Keratinocyte (primary cell): ENCODE data around the gene HERC2. TPM values are rescaled to one million over a fixed set of nuclear protein-coding genes. Genes with fewer than 3 reads are reported as not detected.

Experiments
- DNase-seq: peaks from one replicate; pipeline ENCODE4 v3.0.0-alpha.2; 2011; ENCODE audit warnings: low read depth, missing footprints, low spot score
- FAIRE-seq: peaks from 2 replicates; lab custom pipeline; 2011; peaks lifted over from hg19 to GRCh38; lab: Jason Lieb, UNC
- H2AFZ ChIP-seq: 2 replicates; pipeline ENCODE4 v1.6.0; 2012; ENCODE audit warnings: low read length, control low read depth, inconsistent platforms; ENCODE audit not compliant: control insufficient read depth
- H3K27ac ChIP-seq: 2 replicates; pipeline ENCODE4 v1.5.1; 2011; ENCODE audit warnings: low read length; ENCODE audit not compliant: control insufficient read depth, insufficient read depth
- H3K27me3 ChIP-seq: 3 replicates; pipeline ENCODE4 v1.6.0; 2011; ENCODE audit warnings: low read length; ENCODE audit not compliant: control insufficient read depth, insufficient read depth; ENCODE audit errors: extremely low read depth
- H3K36me3 ChIP-seq, 2 experiments: 2 replicates in 1 of 2; 3 replicates in 1 of 2; pipeline ENCODE4 v1.5.1; 2011; ENCODE audit warnings: low read length in 2 of 2, mild to moderate bottlenecking in 1 of 2; ENCODE audit not compliant: control insufficient read depth in 2 of 2, insufficient read depth in 2 of 2; ENCODE audit errors: extremely low read depth in 1 of 2
- H3K4me1 ChIP-seq: 3 replicates; pipeline ENCODE4 v1.5.1; 2011; ENCODE audit warnings: low read length; ENCODE audit not compliant: control insufficient read depth, insufficient read depth; ENCODE audit errors: extremely low read depth
- H3K4me2 ChIP-seq: 3 replicates; pipeline ENCODE4 v1.6.0; 2011; ENCODE audit warnings: low read depth, low read length; ENCODE audit not compliant: control insufficient read depth, insufficient read depth; ENCODE audit errors: extremely low read depth
- H3K4me3 ChIP-seq, 3 experiments: fragments of 200-600 bp in 1 of 3; sonication (generic) in 1 of 3; 2 replicates in 2 of 3; 3 replicates in 1 of 3; pipeline ENCODE4 v1.5.1; 2011 to 2016; ENCODE audit warnings: low read length in 3 of 3, mild to moderate bottlenecking in 3 of 3, control low read depth in 2 of 3, inconsistent platforms in 1 of 3, low read depth in 1 of 3, mixed read lengths in 1 of 3, mixed run types in 1 of 3, moderate library complexity in 1 of 3; ENCODE audit not compliant: control insufficient read depth in 2 of 3, insufficient read depth in 2 of 3; ENCODE audit errors: extremely low read depth in 1 of 3
- H3K79me2 ChIP-seq: 2 replicates; pipeline ENCODE4 v1.6.0; 2012; ENCODE audit warnings: low read length; ENCODE audit not compliant: control insufficient read depth, insufficient read depth
- H3K9ac ChIP-seq: 3 replicates; pipeline ENCODE4 v1.6.0; 2011; ENCODE audit warnings: low read length; ENCODE audit not compliant: control insufficient read depth, insufficient read depth; ENCODE audit errors: extremely low read depth
- H3K9me1 ChIP-seq: 3 replicates; pipeline ENCODE4 v1.6.0; 2011; ENCODE audit warnings: low read length; ENCODE audit not compliant: control insufficient read depth, insufficient read depth; ENCODE audit errors: extremely low read depth
- H3K9me3 ChIP-seq: 2 replicates; pipeline ENCODE4 v1.5.1; 2012; ENCODE audit warnings: low read depth, low read length; ENCODE audit not compliant: control insufficient read depth
- H4K20me1 ChIP-seq: 3 replicates; pipeline ENCODE4 v1.6.0; 2011; ENCODE audit warnings: low read length; ENCODE audit not compliant: control insufficient read depth, insufficient read depth; ENCODE audit errors: extremely low read depth
- CTCF ChIP-seq, 3 experiments: IDR thresholded peaks in 1 of 3; conservative IDR thresholded peaks in 1 of 3; optimal IDR thresholded peaks in 1 of 3; 2 replicates in 2 of 3; 3 replicates in 1 of 3; pipeline versions ENCODE3 to v1.5.1; 2011; ENCODE audit warnings: low read length in 3 of 3, mild to moderate bottlenecking in 3 of 3, moderate library complexity in 2 of 3, control low read depth in 1 of 3, inconsistent platforms in 1 of 3; ENCODE audit not compliant: insufficient read depth in 2 of 3; ENCODE audit errors: extremely low read depth in 1 of 3
- EZH2 ChIP-seq: IDR thresholded peaks from one replicate; pipeline ENCODE4 v1.6.1; 2012; ENCODE audit warnings: inconsistent platforms, mild to moderate bottlenecking, low read length, moderate library complexity
- dilution Hi-C: fragments of 300-500 bp; cut with MboI; formaldehyde crosslinking; loops from one replicate; pipeline ENCODE4 v1.7.0; 2020; ENCODE audit warnings: low sequenced_read_pairs; ENCODE audit not compliant: extremely low pct_ligation_motif_present
- polyA plus RNA-seq, 5 experiments: library from polyadenylated mRNA; depleted of rRNA in 3 of 5; stranded (reverse) in 3 of 5; stranded (forward) in 1 of 5; unstranded in 1 of 5; fragments of >200 nt; gene quantifications; 1 replicate in 1 of 5; 2 replicates in 3 of 5; 3 replicates in 1 of 5; pipeline versions ENCODE4 v1.2.1 to v1.2.3, GENCODE V29; 2011 to 2012; ENCODE audit warnings: missing spikeins in 2 of 5, low read depth in 1 of 5, low replicate concordance in 1 of 5

HERC2 gene
- polyA plus RNA-seq, 1 donor (not counting 4 experiments of a cell fraction or from before 2014, with no cell fraction given), result 12.4 TPM

GRCh38 chr15:28099555-28100140, 222.3 kb downstream of the HERC2 start:
- Histone ChIP-seq H3K9ac (no peak overlapping the region), H3K27ac (no peak overlapping the region), H3K4me2 (no peak overlapping the region), H3K4me3 (no peak overlapping the region), H2AFZ (no peak overlapping the region), H4K20me1 (peaks cover 3% of the 10 kb centered on the region), H3K36me3 (no peaks in the 10 kb centered on the region), H3K9me1 (no peaks in the 10 kb centered on the region), H3K9me3 (no peaks in the 10 kb centered on the region), H3K4me1 (peaks cover 9% of the 10 kb centered on the region), H3K79me2 (no peaks in the 10 kb centered on the region), H3K27me3 (peaks cover 56% of the 10 kb centered on the region)
- no peak for TF ChIP-seq CTCF (optimal IDR thresholded peaks at IDR 0.05 in 1 of 3, IDR thresholded peaks at IDR 0.05 in 1 of 3, conservative IDR thresholded peaks at IDR 0.05 in 1 of 3; ENCODE audit: extremely low read depth in 1 of 3, insufficient read depth in 2 of 3, low read length in 3 of 3)
- TF ChIP-seq EZH2, result peak; percentile 50
- DNase-seq, result no peak
- no peak for FAIRE-seq
- dilution Hi-C loops, result no loop called here

- Histone ChIP-seq H3K9me1 (no peaks in the 10 kb centered on the region), H3K27me3 (peaks cover 63% of the 10 kb centered on the region), H3K9me3 (no peaks in the 10 kb centered on the region), H4K20me1 (peaks cover 3% of the 10 kb centered on the region), H3K4me3 (no peak within 1 kb of the TSS), H3K4me1 (peaks cover 9% of the 10 kb centered on the region), H3K4me2 (peak within 1 kb of the TSS; percentile 27), H3K27ac (no peak within 1 kb of the TSS), H3K79me2 (no peaks in the 10 kb centered on the region), H2AFZ (no peak within 1 kb of the TSS), H3K9ac (no peak within 1 kb of the TSS), H3K36me3 (no peaks in the 10 kb centered on the region)
- no peak for FAIRE-seq
- no peak for DNase-seq
- dilution Hi-C loops, result no loop called here
- TF ChIP-seq CTCF (optimal IDR thresholded peaks at IDR 0.05 in 1 of 3, IDR thresholded peaks at IDR 0.05 in 1 of 3, conservative IDR thresholded peaks at IDR 0.05 in 1 of 3; ENCODE audit: extremely low read depth in 1 of 3, insufficient read depth in 2 of 3, low read length in 3 of 3) (peak in 1 of 3 experiments; percentile 12), EZH2 (no peak)
Measured at GRCh38 chr15:28098766-28099554, 223.0 kb downstream of the HERC2 start, which contains the start of gene OCA2. Gene OCA2, minus strand, starts transcription at chr15:28099315. Its CDS starts 17,441 bp downstream, at chr15:28081874.
